Astrocyte (in vitro differentiated cells and primary cell): Measurements from ENCODE around the gene ADAT1. TPM values are rescaled to one million over a fixed set of nuclear protein-coding genes. Genes with fewer than 3 reads are reported as not detected.
"Not testable (repeated sequence)": the region's sequence is repeated elsewhere in the genome, so short reads cannot be mapped to it uniquely, and the experiment has no call there.

ENCODE experiments used
- DNase-seq: peaks from one replicate; pipeline ENCODE4 v3.0.0-alpha.2; 2010; ENCODE audit warnings: low read depth
- FAIRE-seq: peaks from 2 replicates; lab custom pipeline; 2011; peaks lifted over from hg19 to GRCh38; lab: Jason Lieb, UNC
- H2AFZ ChIP-seq: 2 replicates; pipeline ENCODE4 v1.6.0; 2012; ENCODE audit warnings: low read depth, low read length, inconsistent platforms
- H3K27ac ChIP-seq: 2 replicates; pipeline ENCODE4 v1.5.1; 2011; ENCODE audit warnings: low read depth, low read length, inconsistent platforms
- H3K27me3 ChIP-seq: 2 replicates; pipeline ENCODE4 v1.6.0; 2011; ENCODE audit warnings: low read length, inconsistent platforms; ENCODE audit not compliant: insufficient read depth
- H3K36me3 ChIP-seq: 2 replicates; pipeline ENCODE4 v1.5.1; 2011; ENCODE audit warnings: low read length, inconsistent platforms; ENCODE audit not compliant: insufficient read depth
- H3K4me1 ChIP-seq: 2 replicates; pipeline ENCODE4 v1.5.1; 2011; ENCODE audit warnings: low read length, inconsistent platforms; ENCODE audit not compliant: insufficient read depth
- H3K4me2 ChIP-seq: 2 replicates; pipeline ENCODE4 v1.6.0; 2012; ENCODE audit warnings: low read length, inconsistent platforms
- H3K4me3 ChIP-seq: 2 replicates; pipeline ENCODE4 v1.5.1; 2011; ENCODE audit warnings: low read depth, mild to moderate bottlenecking, low read length, inconsistent platforms; ENCODE audit not compliant: insufficient read depth
- H3K79me2 ChIP-seq: 2 replicates; pipeline ENCODE4 v1.6.0; 2012; ENCODE audit warnings: mild to moderate bottlenecking, low read length, inconsistent platforms; ENCODE audit not compliant: insufficient read depth
- H3K9ac ChIP-seq: 2 replicates; pipeline ENCODE4 v1.6.0; 2012; ENCODE audit warnings: mild to moderate bottlenecking, low read length, inconsistent platforms
- H3K9me3 ChIP-seq: 2 replicates; pipeline ENCODE4 v1.5.1; 2012; ENCODE audit warnings: low read depth, mild to moderate bottlenecking, low read length, inconsistent platforms; ENCODE audit not compliant: insufficient read depth
- H4K20me1 ChIP-seq: 2 replicates; pipeline ENCODE4 v1.6.0; 2012; ENCODE audit warnings: low read length, inconsistent platforms; ENCODE audit not compliant: insufficient read depth
- H3K27ac Mint-ChIP-seq: one replicate; pipeline ENCODE4 v1.8.0; 2021; ENCODE audit warnings: mild to moderate bottlenecking, mixed read lengths; ENCODE audit not compliant: unreplicated experiment
- H3K27me3 Mint-ChIP-seq: one replicate; pipeline ENCODE4 v1.8.0; 2021; ENCODE audit warnings: low read depth, mixed read lengths; ENCODE audit not compliant: unreplicated experiment
- H3K36me3 Mint-ChIP-seq: one replicate; pipeline ENCODE4 v1.8.0; 2021; ENCODE audit warnings: low read depth, mixed read lengths; ENCODE audit not compliant: unreplicated experiment
- H3K4me1 Mint-ChIP-seq: one replicate; pipeline ENCODE4 v1.8.0; 2021; ENCODE audit warnings: low read depth, mixed read lengths; ENCODE audit not compliant: unreplicated experiment
- H3K4me3 Mint-ChIP-seq: one replicate; pipeline ENCODE4 v1.8.0; 2021; ENCODE audit warnings: mild to moderate bottlenecking, moderate library complexity, mixed read lengths; ENCODE audit not compliant: unreplicated experiment
- H3K9me3 Mint-ChIP-seq: one replicate; pipeline ENCODE4 v1.8.0; 2021; ENCODE audit warnings: mild to moderate bottlenecking, mixed read lengths; ENCODE audit not compliant: unreplicated experiment
- CTCF ChIP-seq: IDR thresholded peaks from 2 replicates; pipeline ENCODE4 v1.5.1; 2011; ENCODE audit warnings: low read depth, mild to moderate bottlenecking, inconsistent platforms, low read length, moderate library complexity; ENCODE audit not compliant: insufficient read depth
- EZH2 ChIP-seq: IDR thresholded peaks from 2 replicates; pipeline ENCODE4 v1.6.1; 2012; ENCODE audit warnings: mild to moderate bottlenecking, low read length, inconsistent platforms; ENCODE audit not compliant: insufficient read depth
- total RNA-seq: library from RNA; stranded (reverse); gene quantifications from 2 replicates; pipeline ENCODE4 v1.2.1, GENCODE V29; 2021

ADAT1 gene
- total RNA-seq, 1 donor from 2014 or later: 37.9 TPM

- Histone ChIP-seq H3K4me3 (peak overlapping the region; percentile 18), H4K20me1 (peaks cover 3% of the 10 kb centered on the region), H3K4me1 (peaks cover 29% of the 10 kb centered on the region), H3K4me2 (peak overlapping the region; percentile 82), H3K9ac (peak overlapping the region; percentile 75), H2AFZ (peak overlapping the region; percentile 23), H3K36me3 (no peaks in the 10 kb centered on the region), H3K9me3 (no peaks in the 10 kb centered on the region), H3K27me3 (no peaks in the 10 kb centered on the region), H3K79me2 (no peaks in the 10 kb centered on the region), H3K27ac (peak overlapping the region; percentile 85)
- no peaks in the 10 kb centered on the region for H3K27me3 Mint-ChIP-seq
- peaks cover 12% of the 10 kb centered on the region for H3K36me3 Mint-ChIP-seq
- H3K4me1 Mint-ChIP-seq: peaks cover 26% of the 10 kb centered on the region
- peak; percentile 23 for FAIRE-seq
- H3K4me3 Mint-ChIP-seq: no peak overlapping the region
- H3K27ac Mint-ChIP-seq: peak overlapping the region; percentile 89
- no peaks in the 10 kb centered on the region for H3K9me3 Mint-ChIP-seq
- DNase-seq: peak; percentile 88
- TF ChIP-seq EZH2 (no peak), CTCF (no peak)
Observed at GRCh38 chr16:75593825-75594820, 29.0 kb downstream of the ADAT1 start.

- no peak overlapping the region for H2AFZ ChIP-seq
- H3K4me1 ChIP-seq: peaks cover 29% of the 10 kb centered on the region
- no peaks in the 10 kb centered on the region for H3K9me3 ChIP-seq
- H3K27ac ChIP-seq: peak overlapping the region; percentile 85
- no peak overlapping the region for H3K4me2 ChIP-seq
- no peaks in the 10 kb centered on the region for H3K27me3 Mint-ChIP-seq
- no peak for DNase-seq
- no peak overlapping the region for H3K9ac ChIP-seq
- H3K36me3 Mint-ChIP-seq: peaks cover 17% of the 10 kb centered on the region
- H3K4me1 Mint-ChIP-seq: peaks cover 26% of the 10 kb centered on the region
- H3K79me2 ChIP-seq: no peaks in the 10 kb centered on the region
- no peak overlapping the region for H3K4me3 ChIP-seq
- peaks cover 3% of the 10 kb centered on the region for H4K20me1 ChIP-seq
- no peak for FAIRE-seq
- H3K27ac Mint-ChIP-seq: peak overlapping the region; percentile 31
- no peak overlapping the region for H3K4me3 Mint-ChIP-seq
- H3K9me3 Mint-ChIP-seq: no peaks in the 10 kb centered on the region
- no peak for TF ChIP-seq CTCF
- TF ChIP-seq EZH2: no peak
- no peaks in the 10 kb centered on the region for H3K36me3 ChIP-seq
- no peaks in the 10 kb centered on the region for H3K27me3 ChIP-seq
Observed at GRCh38 chr16:75593308-75593707, 29.8 kb downstream of the ADAT1 start.

- not testable (repeated sequence) for H4K20me1 ChIP-seq, H3K36me3 ChIP-seq, H3K27me3 ChIP-seq, H3K9me3 Mint-ChIP-seq, H3K27ac Mint-ChIP-seq, H3K9me3 ChIP-seq, H3K27me3 Mint-ChIP-seq, H3K9ac ChIP-seq, FAIRE-seq, H3K4me3 ChIP-seq, H3K4me3 Mint-ChIP-seq, H3K79me2 ChIP-seq, H2AFZ ChIP-seq
- Histone ChIP-seq H3K4me2 (peak overlapping the region; percentile 21), H3K27ac (peak overlapping the region; percentile 12), H3K4me1 (peaks cover 29% of the 10 kb centered on the region)
- Mint-ChIP-seq H3K36me3 (peaks cover 10% of the 10 kb centered on the region), H3K4me1 (peaks cover 26% of the 10 kb centered on the region)
- peak; percentile 55 for DNase-seq
Observed at GRCh38 chr16:75591927-75592326, 31.2 kb downstream of the ADAT1 start.
